HepG2 (cell line): ENCODE data around the gene DBNDD2. TPM values are rescaled to one million over a fixed set of nuclear protein-coding genes. Genes with fewer than 3 reads are reported as not detected.

Experiments
- ATAC-seq: fragments of 200-7000 bp; cut with Tn5 transposase; 3 replicates; pipeline ENCODE4 v1.9.1; 2020; ENCODE audit warnings: mild to moderate bottlenecking, moderate library complexity
- BruUV-seq: library from RNA; stranded (reverse); fragments of 400-500 nt; replicated peaks from 2 replicates; lab custom pipeline; 2021; lab: Mats Ljungman, UMichigan
- CTCF ChIA-PET: fragments of 300-600 bp; formaldehyde crosslinking; extraction: SDS; loops from one replicate; lab custom pipeline; 2021; ENCODE audit warnings: low total read pairs, inconsistent platforms, low intra/inter-chr PET ratio; lab: Yijun Ruan, JAX
- POLR2A ChIA-PET: fragments of 350-600 bp; sonication (Branson Sonifier 250); formaldehyde crosslinking; loops from one replicate; lab custom pipeline; 2020; ENCODE audit warnings: antibody characterized with exemption, inconsistent platforms; lab: Yijun Ruan, JAX
- DNase-seq: peaks from one replicate; pipeline ENCODE4 v3.0.0-alpha.2; 2015; ENCODE audit warnings: low spot score
- FAIRE-seq: peaks from 3 replicates; lab custom pipeline; 2011; peaks lifted over from hg19 to GRCh38; lab: Jason Lieb, UNC
- H2AFZ ChIP-seq: one replicate; pipeline ENCODE4 v1.6.1; 2011; ENCODE audit warnings: low read length, inconsistent platforms
- H3K27ac ChIP-seq: fragments of 300-600 bp; 3 replicates; pipeline ENCODE4 v1.8.0; 2011; ENCODE audit warnings: mixed run types, mild to moderate bottlenecking, mixed read lengths, low read length, inconsistent platforms; ENCODE audit not compliant: insufficient read depth; ENCODE audit errors: extremely low read length
- H3K27me3 ChIP-seq, 2 experiments: fragments of 200-600 bp in 1 of 2; 2 replicates in 1 of 2; 3 replicates in 1 of 2; pipeline versions ENCODE4 v1.6.0 to v1.8.0; 2011; ENCODE audit warnings: low read length in 2 of 2, mild to moderate bottlenecking in 2 of 2, moderate library complexity in 2 of 2, inconsistent platforms in 1 of 2; ENCODE audit not compliant: insufficient read depth in 2 of 2, control insufficient read depth in 1 of 2
- H3K36me3 ChIP-seq, 2 experiments: fragments of 200-600 bp in 1 of 2; replicated peaks in 1 of 2; 2 replicates in 1 of 2; 3 replicates in 1 of 2; pipeline versions ENCODE4 v1.5.1 to v1.8.0; 2011; ENCODE audit warnings: low read length in 2 of 2, inconsistent platforms in 1 of 2; ENCODE audit not compliant: insufficient read depth in 2 of 2, control insufficient read depth in 1 of 2
- H3K4me1 ChIP-seq: 2 replicates; pipeline ENCODE4 v1.5.1; 2012; ENCODE audit warnings: low read length, inconsistent platforms; ENCODE audit not compliant: insufficient read depth
- H3K4me2 ChIP-seq: 2 replicates; pipeline ENCODE4 v1.6.0; 2011; ENCODE audit warnings: low read depth, low read length, inconsistent platforms
- H3K4me3 ChIP-seq, 3 experiments: fragments of 200-600 bp in 1 of 3; sonication (generic), shearing (Covaris generic) in 1 of 3; replicated peaks in 1 of 3; 2 replicates each; pipeline ENCODE4 v1.5.1; 2011 to 2016; ENCODE audit warnings: low read length in 3 of 3, inconsistent platforms in 2 of 3, low read depth in 2 of 3, mild to moderate bottlenecking in 2 of 3, control low read depth in 1 of 3, mixed read lengths in 1 of 3; ENCODE audit not compliant: insufficient read depth in 1 of 3
- H3K79me2 ChIP-seq: one replicate; pipeline ENCODE4 v1.6.1; 2011; ENCODE audit warnings: low read length, inconsistent platforms; ENCODE audit not compliant: insufficient read depth
- H3K9ac ChIP-seq: 2 replicates; pipeline ENCODE4 v1.6.0; 2011; ENCODE audit warnings: mild to moderate bottlenecking, low read depth, low read length, inconsistent platforms; ENCODE audit not compliant: insufficient read depth
- H3K9me3 ChIP-seq: 2 replicates; pipeline ENCODE4 v1.5.1; 2012; ENCODE audit warnings: mild to moderate bottlenecking, low read length
- H4K20me1 ChIP-seq: 2 replicates; pipeline ENCODE4 v1.6.0; 2011; ENCODE audit warnings: inconsistent platforms, mild to moderate bottlenecking, low read length, moderate library complexity; ENCODE audit not compliant: insufficient read depth
- AGO2 ChIP-seq: fragments of 200-400 bp; formaldehyde crosslinking; optimal IDR thresholded peaks from 2 replicates; pipeline ENCODE3; 2017; ENCODE audit warnings: mild to moderate bottlenecking, low read depth, low read length, moderate library complexity
- GABPA ChIP-seq, 2 experiments: IDR thresholded peaks; 2 replicates each; pipeline ENCODE4 v1.6.1; 2011 to 2016; ENCODE audit warnings: low read depth in 2 of 2, low read length in 1 of 2, missing biosample characterization in 1 of 2, missing genetic modification characterization in 1 of 2
- HNF4A ChIP-seq: sonication (generic); formaldehyde crosslinking; IDR thresholded peaks from 2 replicates; pipeline ENCODE4 v1.4.0; 2020; ENCODE audit warnings: missing genetic modification reagents
- KDM5A ChIP-seq: fragments of 200-600 bp; sonication (generic); IDR thresholded peaks from 2 replicates; pipeline ENCODE4 v1.7.0; 2018; ENCODE audit warnings: antibody characterized with exemption, mild to moderate bottlenecking, low read length, borderline replicate concordance
- NFIB ChIP-seq: sonication (generic); formaldehyde crosslinking; IDR thresholded peaks from 2 replicates; pipeline ENCODE4 v1.9.0; 2021; ENCODE audit warnings: missing genetic modification reagents, mild to moderate bottlenecking, borderline replicate concordance
- POLR2AphosphoS2 ChIP-seq: IDR thresholded peaks from 2 replicates; pipeline ENCODE4 v1.6.1; 2011; ENCODE audit warnings: low read depth, low read length, improper control_type of control experiment
- SMAD1 ChIP-seq: sonication (generic); formaldehyde crosslinking; IDR thresholded peaks from 2 replicates; pipeline ENCODE4 v1.4.0; 2020; ENCODE audit warnings: missing genetic modification reagents, low read depth, mild to moderate bottlenecking, borderline replicate concordance
- ZNF724P ChIP-seq: sonication (generic); formaldehyde crosslinking; IDR thresholded peaks from 2 replicates; pipeline ENCODE4 v1.8.0; 2022; ENCODE audit warnings: missing genetic modification reagents, borderline replicate concordance
- WGBS: methylation state at CpG from one replicate; pipeline ENCODE4 v1.1.6; 2017; ENCODE audit warnings: low lambda C conversion rate; 5-methylcytosine and 5-hydroxymethylcytosine counted together
- in situ Hi-C: cut with HindIII; loops from 2 replicates; pipeline ENCODE4 v1.10.0; 2017; ENCODE audit warnings: low pct_unique_long_range_greater_than_20kb; ENCODE audit not compliant: extremely low pct_ligation_motif_present
- intact Hi-C: fragments of 100-400 bp; cut with micrococcal nuclease; formaldehyde crosslinking; loops from one replicate; pipeline ENCODE4 v1.10.0; 2022; ENCODE audit not compliant: unreplicated experiment
- polyA plus RNA-seq, 8 experiments: library from polyadenylated mRNA; depleted of rRNA in 3 of 8; stranded (reverse) in 7 of 8; unstranded in 1 of 8; fragments of >200 nt; fragmentation: Illumina TruSeq in 4 of 8; extraction: Trizol in 4 of 8; gene quantifications; 2 replicates each; pipeline versions ENCODE4 v1.2.1 to v1.2.3, GENCODE V29; 2011 to 2016; ENCODE audit warnings: low read depth in 4 of 8, missing spikeins in 1 of 8, mixed read lengths in 1 of 8; ENCODE audit not compliant: insufficient read depth in 1 of 8
- total RNA-seq, 5 experiments: library from RNA; depleted of rRNA; stranded (reverse); fragments of >200 nt; fragmentation: Illumina TruSeq; extraction: Trizol; gene quantifications; 2 replicates each; pipeline ENCODE4 v1.2.3, GENCODE V29; 2016; ENCODE audit warnings: low read depth in 1 of 5
- TF ChIP-seq, protein P1 (sequence below): sonication (generic); formaldehyde crosslinking; conservative IDR thresholded peaks from 2 replicates; pipeline ENCODE4 v1.8.0; 2022; ENCODE audit warnings: mild to moderate bottlenecking, moderate library complexity, missing genetic modification reagents

Gene DBNDD2
- total and polyA plus RNA-seq, 2 of the 13 experiments (the other 11 are each of a cell fraction or from before 2014, with no cell fraction given) = 16.7 to 47.6 TPM

GRCh38 chr20:45370571-45371160 lies 37.4 kb upstream of the DBNDD2 start:
- no peak for DNase-seq
- 77% methylated on average over 3 of the region's 3 CpGs for WGBS
- TF ChIP-seq HNF4A = peak; percentile 58
- TF ChIP-seq, protein P1, sequence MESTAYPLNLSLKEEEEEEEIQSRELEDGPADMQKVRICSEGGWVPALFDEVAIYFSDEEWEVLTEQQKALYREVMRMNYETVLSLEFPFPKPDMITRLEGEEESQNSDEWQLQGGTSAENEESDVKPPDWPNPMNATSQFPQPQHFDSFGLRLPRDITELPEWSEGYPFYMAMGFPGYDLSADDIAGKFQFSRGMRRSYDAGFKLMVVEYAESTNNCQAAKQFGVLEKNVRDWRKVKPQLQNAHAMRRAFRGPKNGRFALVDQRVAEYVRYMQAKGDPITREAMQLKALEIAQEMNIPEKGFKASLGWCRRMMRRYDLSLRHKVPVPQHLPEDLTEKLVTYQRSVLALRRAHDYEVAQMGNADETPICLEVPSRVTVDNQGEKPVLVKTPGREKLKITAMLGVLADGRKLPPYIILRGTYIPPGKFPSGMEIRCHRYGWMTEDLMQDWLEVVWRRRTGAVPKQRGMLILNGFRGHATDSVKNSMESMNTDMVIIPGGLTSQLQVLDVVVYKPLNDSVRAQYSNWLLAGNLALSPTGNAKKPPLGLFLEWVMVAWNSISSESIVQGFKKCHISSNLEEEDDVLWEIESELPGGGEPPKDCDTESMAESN = no peak
- TF ChIP-seq ZNF724P = no peak
- TF ChIP-seq POLR2AphosphoS2 = 0 out of 2 replicates have a peak, but pooled peaks have one; percentile 38
- no peak for TF ChIP-seq GABPA (IDR thresholded peaks at IDR 0.05; ENCODE audit: low read depth, low read length)
- no peak for TF ChIP-seq GABPA (CRISPR knock-in tag; IDR thresholded peaks at IDR 0.05; ENCODE audit: low read depth)
- H2AFZ ChIP-seq = no peak overlapping the region
- no peak overlapping the region for H3K9ac ChIP-seq
- H3K27me3 ChIP-seq = no peaks in the 10 kb centered on the region
- peaks cover 19 to 29% of the 10 kb centered on the region in 2 experiments for H3K36me3 ChIP-seq
- no peak overlapping the region for H3K27ac ChIP-seq
- no peaks in the 10 kb centered on the region for H3K79me2 ChIP-seq
- H3K4me2 ChIP-seq = no peak overlapping the region
- ChIA-PET CTCF (no interaction called here), POLR2A (interaction anchor here (1.5 to 29.5 kb wide), 6 partner anchors 8 to 66 kb away, joined by 4 to 1422 read pairs (median 8); partner anchors contain the start of genes PIGT, SDC4 and SYS1)
- H3K4me1 ChIP-seq = peaks cover 19% of the 10 kb centered on the region
- in situ Hi-C loops (loop anchor here (5.0 kb wide), 1 partner anchor 67 kb away; no protein-coding TSS in a partner anchor), intact Hi-C loops (no loop called here)
- H3K4me3 ChIP-seq = no peak overlapping the region
- no TSS peak for BruUV-seq
- peak; percentile 17; the same call in 2 of the 3 replicates for ATAC-seq
- peak; percentile 46 for FAIRE-seq
- no peaks in the 10 kb centered on the region for H3K9me3 ChIP-seq
- no peaks in the 10 kb centered on the region for H4K20me1 ChIP-seq

DNA sequence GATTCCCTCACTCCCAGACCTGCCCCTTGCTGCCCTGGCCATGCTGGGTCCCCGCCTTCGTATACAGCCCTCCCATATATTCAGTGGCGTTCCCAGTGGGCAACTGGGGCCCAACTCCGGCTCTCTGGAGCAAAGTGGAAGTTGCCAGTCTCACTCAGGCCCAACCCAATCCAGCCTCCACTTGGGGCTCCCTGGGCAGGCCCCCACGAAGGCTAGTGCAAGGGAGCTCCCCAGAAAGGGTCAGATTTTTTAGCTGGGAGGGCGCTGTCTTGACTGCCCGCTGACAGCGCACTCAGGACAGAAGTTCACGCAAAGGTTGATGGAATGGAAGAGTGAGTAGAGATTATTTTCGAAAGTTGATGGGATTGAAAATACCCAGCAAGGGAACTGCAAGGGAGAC lies 35.8 kb upstream of the DBNDD2 start:
- CTCF ChIA-PET = no interaction called here
- 89% methylated on average over 10 of the region's 10 CpGs for WGBS
- no peak for TF ChIP-seq SMAD1 (CRISPR knock-in tag)
- no peak for TF ChIP-seq KDM5A
- TF ChIP-seq NFIB (CRISPR knock-in tag) = no peak
- peak; percentile 29 for TF ChIP-seq AGO2
- Histone ChIP-seq H3K27me3 (no peaks in the 10 kb centered on the region), H3K4me3 (no peak overlapping the region), H4K20me1 (no peaks in the 10 kb centered on the region), H3K36me3 (peaks cover 10 to 13% of the 10 kb centered on the region in 2 experiments), H3K9me3 (no peaks in the 10 kb centered on the region), H2AFZ (no peak overlapping the region), H3K4me2 (no peak overlapping the region), H3K27ac (no peak overlapping the region), H3K9ac (no peak overlapping the region), H3K4me1 (peaks cover 19% of the 10 kb centered on the region), H3K79me2 (no peaks in the 10 kb centered on the region)
- ATAC-seq (no peak), FAIRE-seq (no peak), DNase-seq (no peak)
- in situ Hi-C loops (loop anchor here (5.0 kb wide), 1 partner anchor 65 kb away; no protein-coding TSS in a partner anchor), intact Hi-C loops (no loop called here)
- POLR2A ChIA-PET = interaction anchor here (1.7 to 29.5 kb wide), 4 partner anchors 9 to 44 kb away, joined by 7 to 1422 read pairs (median 32); partner anchors contain the start of genes PIGT, SDC4 and SYS1
- BruUV-seq = no TSS peak
